HG03460 (cell line): ENCODE measurements around the gene PATL1.

Source experiments
- ATAC-seq: cut with Tn5 transposase; IDR thresholded peaks from one replicate; pipeline ENCODE4 v1.9.1; 2021; ENCODE audit not compliant: unreplicated experiment

Gene PATL1

DNA sequence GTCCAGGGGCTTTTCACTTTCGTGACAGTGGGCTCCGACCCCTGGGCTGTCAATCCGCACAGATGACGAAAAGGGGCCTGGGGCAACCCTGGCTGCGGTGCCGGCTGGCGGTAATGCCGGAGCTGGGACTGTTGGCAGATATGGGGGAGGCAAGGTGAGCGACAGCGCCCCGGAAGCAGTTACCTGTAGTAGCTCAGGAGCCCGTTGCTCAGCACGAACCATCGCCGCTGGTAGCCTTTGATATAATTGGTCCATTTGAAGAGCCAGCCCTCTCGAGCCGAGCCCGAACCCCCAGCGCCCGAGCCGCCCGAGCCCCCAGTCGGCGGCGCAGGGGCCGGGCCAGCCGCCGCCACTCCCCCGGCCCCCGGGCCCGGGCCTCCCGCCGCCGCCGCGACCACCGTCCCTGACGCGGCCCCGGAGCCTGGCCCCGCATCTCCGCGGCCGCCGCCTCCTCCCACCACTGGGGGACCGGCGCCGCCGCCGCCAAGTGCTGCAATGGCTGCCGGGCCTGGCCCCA, 53.7 kb downstream of the PATL1 start:
- ATAC-seq = peak; percentile 9

DNA sequence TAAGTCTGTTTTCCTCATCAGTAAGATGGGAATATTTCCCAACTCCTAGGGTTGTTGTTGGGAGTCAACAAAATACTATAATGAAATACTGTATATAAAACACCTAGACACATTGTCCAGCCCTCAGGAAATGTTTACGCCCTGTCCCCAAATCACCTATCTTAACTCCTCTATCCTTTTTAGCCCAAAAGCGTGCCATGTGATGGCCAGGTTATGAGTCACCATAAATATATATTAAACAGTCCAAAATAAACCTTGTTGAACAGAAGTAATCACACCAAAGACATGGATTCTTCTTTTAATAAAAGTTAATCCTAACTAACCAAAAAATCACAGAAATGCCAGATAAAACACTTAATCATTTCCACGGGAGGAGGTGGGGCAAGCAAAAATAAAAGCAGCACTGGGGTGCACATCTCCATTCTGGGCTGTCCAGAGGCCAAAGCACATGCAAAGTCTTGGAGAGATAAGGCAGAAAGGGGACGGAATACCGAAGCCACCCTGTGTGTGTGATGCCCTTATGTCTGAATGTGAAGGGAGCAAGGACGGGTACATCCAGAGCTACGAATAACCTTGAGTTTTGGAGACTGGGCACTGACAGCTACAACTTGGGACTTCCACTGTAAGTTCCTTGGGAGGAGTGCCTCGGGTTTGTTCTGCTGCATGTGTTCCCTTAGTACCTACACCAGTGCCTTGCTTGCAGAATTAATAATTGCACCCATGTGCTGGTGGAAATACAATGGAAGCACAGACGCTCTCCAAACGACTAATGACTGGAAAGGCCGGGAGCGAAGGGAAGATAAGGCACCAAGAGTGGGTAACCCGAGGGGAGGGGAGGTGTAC, 54.3 kb downstream of the PATL1 start:
- ATAC-seq = no peak

DNA sequence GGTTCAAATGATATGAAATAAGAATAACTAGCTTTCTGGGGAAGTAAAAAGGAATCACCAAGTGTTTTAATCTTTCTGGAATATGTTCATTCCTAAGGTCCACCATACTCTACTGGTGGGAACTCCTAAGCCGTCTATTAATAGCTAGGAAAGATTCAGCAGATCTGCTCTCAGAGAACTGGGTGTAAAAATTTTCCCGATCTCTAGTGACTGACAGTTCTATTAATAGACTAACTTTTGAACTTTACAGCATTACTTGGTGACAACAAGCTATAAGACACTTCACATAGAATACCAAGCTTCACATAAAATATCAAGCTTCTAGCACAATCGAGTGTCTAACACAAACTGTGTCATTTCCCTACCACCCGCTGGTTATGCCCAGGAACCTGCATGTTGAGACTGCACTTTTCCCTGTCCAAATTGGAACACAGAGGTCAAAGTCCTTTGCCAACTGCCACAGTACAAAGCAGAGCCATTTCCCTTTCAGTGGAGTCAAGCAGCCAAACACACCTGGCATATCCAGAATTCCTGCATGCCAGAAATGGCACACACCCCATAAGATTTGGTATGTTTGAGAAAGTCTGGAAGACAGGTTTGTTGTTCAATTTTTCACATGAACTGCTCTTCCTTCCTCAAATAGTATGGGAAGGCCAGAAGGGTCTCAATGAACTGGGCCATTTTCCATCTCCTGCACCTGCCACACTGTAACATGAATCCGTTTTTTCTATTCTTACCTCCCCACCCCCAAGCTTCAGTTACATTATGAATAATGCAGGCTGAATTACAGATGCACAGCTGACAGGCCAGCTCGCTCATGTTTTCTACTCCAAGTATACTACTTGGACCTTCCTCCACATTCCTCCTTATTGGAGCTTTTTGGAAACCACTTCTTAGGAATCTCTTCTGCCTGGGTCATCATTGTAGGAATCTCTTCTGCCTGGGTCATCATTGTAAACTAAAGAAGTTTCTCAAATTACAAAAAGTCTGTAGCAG, 57.0 kb downstream of the PATL1 start:
- ATAC-seq = no peak

DNA sequence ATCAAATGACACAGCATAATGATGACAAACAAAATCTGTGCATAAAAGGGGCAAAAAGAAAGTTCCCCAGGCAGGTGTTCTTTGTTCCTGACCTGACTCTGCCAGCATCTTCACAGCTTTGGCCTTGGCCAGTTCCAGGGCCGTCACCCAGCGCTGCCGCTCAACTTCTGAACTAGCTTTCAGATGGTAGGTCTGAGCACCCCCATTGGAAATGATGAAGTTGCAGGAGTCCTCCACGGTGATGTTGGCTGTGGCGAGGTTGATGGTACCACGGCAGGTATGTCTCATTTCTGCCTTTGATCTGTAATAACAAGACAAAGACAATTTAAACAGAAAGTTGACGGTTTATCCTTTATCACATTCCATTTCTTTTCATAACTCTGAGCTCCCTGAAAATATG, 58.5 kb downstream of the PATL1 start:
- no peak for ATAC-seq

DNA sequence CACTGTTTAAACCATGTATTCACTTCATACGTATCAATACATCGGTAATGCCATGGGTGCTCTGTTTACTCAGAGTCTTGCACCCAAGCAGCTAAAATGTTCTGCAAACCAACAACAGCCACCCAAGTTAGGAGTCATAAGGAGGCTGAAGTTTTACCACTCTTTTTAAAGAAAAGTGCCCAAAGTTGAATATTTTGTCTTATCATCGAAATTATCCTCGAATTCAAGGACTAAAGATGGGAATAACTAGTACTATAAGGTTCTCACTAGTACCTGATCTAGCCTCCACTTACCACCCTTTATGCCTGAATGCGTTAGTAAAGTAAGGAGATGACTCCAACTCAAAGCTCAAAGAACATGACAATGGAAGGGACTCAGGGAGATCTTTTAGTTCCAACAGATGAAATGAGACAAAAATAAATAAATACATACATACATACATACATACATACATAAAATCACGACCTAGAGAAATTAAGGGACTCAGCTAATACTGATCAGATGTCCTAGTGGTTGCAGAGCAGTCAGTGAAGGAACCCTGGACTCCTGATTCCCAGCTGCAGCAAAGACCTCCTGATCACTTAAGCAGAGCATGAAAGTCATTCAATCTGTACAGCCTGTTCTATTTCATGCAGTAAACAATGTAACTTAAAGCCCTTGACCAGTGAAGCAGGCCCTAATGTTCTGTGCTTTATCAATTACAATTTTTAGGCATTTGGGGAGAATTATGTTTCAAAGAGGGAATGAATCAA, 61.0 kb downstream of the PATL1 start:
- ATAC-seq = no peak

DNA sequence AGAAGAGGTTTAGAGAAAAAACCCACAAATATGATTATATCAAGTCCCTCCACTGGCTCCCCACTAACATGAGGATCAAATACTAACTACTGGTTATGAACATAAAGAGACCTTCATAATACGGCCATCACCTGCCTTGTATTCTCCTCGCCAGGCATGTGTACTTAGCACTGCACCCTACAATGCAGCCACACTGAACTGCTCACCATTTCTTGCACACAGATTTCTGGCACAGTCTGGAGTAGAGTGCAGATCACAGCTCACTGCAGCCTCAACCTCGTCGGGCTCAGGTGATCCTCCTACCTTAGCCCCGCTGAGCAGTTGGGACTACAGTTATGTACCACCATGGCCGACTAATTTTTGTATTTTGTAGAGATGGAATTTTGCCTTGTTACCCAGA, 66.4 kb downstream of the PATL1 start:
- no peak for ATAC-seq

DNA sequence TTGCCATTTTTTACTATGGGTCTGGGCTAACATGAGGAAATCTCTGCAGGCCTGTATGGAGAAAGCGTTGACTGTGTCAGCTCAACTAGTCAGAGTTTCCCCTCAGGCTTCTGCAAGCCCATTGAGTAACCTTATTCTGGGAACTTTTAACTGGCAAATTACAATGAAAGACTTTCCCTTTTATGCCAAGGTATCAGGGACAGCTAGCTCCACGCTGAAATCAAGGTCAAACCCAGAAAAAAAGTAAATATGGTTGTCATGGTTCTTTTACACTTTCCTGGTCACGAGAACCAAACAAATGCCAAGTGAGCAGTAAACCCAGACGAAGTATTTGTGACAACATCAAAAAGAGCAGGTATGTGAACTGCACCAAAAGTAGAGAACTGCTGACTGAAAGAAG, 67.0 kb downstream of the PATL1 start:
- ATAC-seq = no peak

DNA sequence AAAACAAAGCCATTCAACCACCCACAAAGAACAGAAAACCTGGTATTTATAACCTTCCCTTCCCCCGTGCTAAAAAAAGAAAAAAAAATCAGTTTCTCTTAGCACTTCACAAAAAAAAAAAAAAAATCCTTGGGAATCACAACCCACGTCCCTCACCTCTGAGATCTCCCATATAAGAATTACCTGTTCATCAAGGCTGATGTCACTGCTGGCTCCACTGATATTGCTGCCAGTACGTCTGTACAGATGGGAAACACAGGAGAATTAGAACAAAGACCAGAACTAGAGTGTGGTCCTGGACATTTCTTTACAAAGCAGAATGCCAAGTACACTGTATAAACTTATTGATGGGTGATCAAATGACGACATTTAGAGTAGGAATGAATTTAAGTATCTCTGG, 68.2 kb downstream of the PATL1 start:
- ATAC-seq = no peak

DNA sequence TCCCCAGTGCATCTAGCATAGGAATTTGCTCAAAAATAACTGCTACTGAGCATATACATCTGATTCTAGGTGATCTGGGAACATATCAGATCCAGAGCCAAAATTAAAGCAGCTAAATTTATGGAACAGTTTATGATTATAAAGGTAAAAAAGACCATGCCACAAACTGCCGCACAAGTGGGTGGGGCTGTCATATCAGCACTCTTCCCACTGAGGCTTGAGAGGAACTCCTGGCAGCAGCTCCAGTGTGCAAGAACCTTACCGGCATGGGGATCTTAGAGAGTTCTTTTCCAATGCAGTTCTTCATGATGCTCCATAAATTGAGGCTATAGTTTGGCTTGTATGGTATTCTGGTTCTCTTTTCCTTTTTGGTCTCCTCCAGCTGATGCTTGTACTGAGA, 68.6 kb downstream of the PATL1 start:
- no peak for ATAC-seq

DNA sequence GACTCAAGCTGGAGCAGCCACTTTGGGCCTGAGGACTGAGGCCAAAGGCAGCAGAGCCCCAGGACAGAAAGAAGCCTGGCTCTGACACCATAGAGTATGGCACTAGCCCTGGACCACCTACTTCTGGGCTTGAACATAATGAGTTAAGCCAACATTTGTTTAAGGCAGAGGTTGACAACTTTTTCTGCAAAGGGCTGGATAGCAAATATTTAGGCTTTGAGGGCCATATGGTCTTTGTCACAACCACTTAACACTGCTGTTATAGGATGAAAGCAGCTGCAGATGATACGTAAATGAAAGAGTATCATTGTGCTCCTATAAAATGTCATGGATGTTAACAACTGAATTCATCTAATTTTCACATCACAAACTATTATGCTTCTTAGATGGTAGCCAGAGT, 69.9 kb downstream of the PATL1 start:
- no peak for ATAC-seq
